Panc1 (cell line): ENCODE results near the gene CRTAC1. TPM values are rescaled to one million over a fixed set of nuclear protein-coding genes. Genes with fewer than 3 reads are reported as not detected.
A peak's percentile ranks its signal among the peaks of the same experiment; 100 is the strongest.

ENCODE experiments used
- ATAC-seq: fragments of 200-7000 bp; cut with Tn5 transposase; 2 replicates; pipeline ENCODE4 v1.9.1; 2020; ENCODE audit warnings: mild to moderate bottlenecking, moderate library complexity
- BruUV-seq: library from RNA; stranded (reverse); fragments of 400-500 nt; replicated peaks from 2 replicates; lab custom pipeline; 2021; lab: Mats Ljungman, UMichigan
- CTCF ChIA-PET: fragments of 300-600 bp; sonication (Branson Sonifier 250); formaldehyde crosslinking; loops from one replicate; lab custom pipeline; 2022; ENCODE audit warnings: antibody characterized with exemption; lab: Charles Lee
- POLR2A ChIA-PET: fragments of 300-600 bp; sonication (Branson Sonifier 250); formaldehyde crosslinking; loops from one replicate; lab custom pipeline; 2022; ENCODE audit warnings: antibody characterized with exemption; lab: Charles Lee
- DNase-seq: peaks from one replicate; pipeline ENCODE4 v3.0.0-alpha.2; 2010; ENCODE audit warnings: low read depth, low spot score
- H3K27ac ChIP-seq: 2 replicates; pipeline ENCODE4 v1.5.1; 2011; ENCODE audit warnings: mild to moderate bottlenecking, low read length, inconsistent platforms
- H3K27me3 ChIP-seq: fragments of 200-500 bp; sonication (Bioruptor generic); 2 replicates; pipeline ENCODE4 v1.6.0; 2014; ENCODE audit warnings: low read length, inconsistent platforms; ENCODE audit not compliant: control insufficient read depth, insufficient read depth
- H3K36me3 ChIP-seq: fragments of 200-500 bp; sonication (Bioruptor generic); 2 replicates; pipeline ENCODE4 v1.5.1; 2014; ENCODE audit warnings: inconsistent platforms, mild to moderate bottlenecking, low read length, moderate library complexity; ENCODE audit not compliant: control insufficient read depth, insufficient read depth
- H3K4me1 ChIP-seq: 2 replicates; pipeline ENCODE4 v1.5.1; 2011; ENCODE audit warnings: inconsistent platforms, mild to moderate bottlenecking, low read length, moderate library complexity; ENCODE audit not compliant: control insufficient read depth, insufficient read depth
- H3K4me3 ChIP-seq, 2 experiments: 2 replicates each; pipeline ENCODE4 v1.5.1; 2011 to 2012; ENCODE audit warnings: low read depth in 2 of 2, low read length in 2 of 2, mild to moderate bottlenecking in 2 of 2, inconsistent platforms in 1 of 2, moderate library complexity in 1 of 2
- H3K9me3 ChIP-seq: fragments of 200-500 bp; sonication (Bioruptor generic); 2 replicates; pipeline ENCODE4 v1.5.1; 2014; ENCODE audit warnings: low read depth, mild to moderate bottlenecking, inconsistent platforms, low read length, moderate library complexity; ENCODE audit not compliant: control insufficient read depth, insufficient read depth
- CTCF ChIP-seq: fragments of 450-650 bp; IDR thresholded peaks from 2 replicates; pipeline ENCODE4 v1.5.1; 2017; ENCODE audit warnings: mild to moderate bottlenecking
- POLR2AphosphoS5 ChIP-seq: IDR thresholded peaks from 2 replicates; pipeline ENCODE4 v1.6.1; 2012; ENCODE audit warnings: mild to moderate bottlenecking, low read depth, low read length, moderate library complexity
- REST ChIP-seq, 2 experiments: IDR thresholded peaks; 2 replicates each; pipeline ENCODE4 v1.6.1; 2011 to 2012; ENCODE audit warnings: low read depth in 2 of 2, control low read depth in 1 of 2, low read length in 1 of 2, mild to moderate bottlenecking in 1 of 2, moderate library complexity in 1 of 2; ENCODE audit not compliant: insufficient read depth in 1 of 2
- SIN3A ChIP-seq: IDR thresholded peaks from 2 replicates; pipeline ENCODE4 v1.6.1; 2012; ENCODE audit warnings: low read depth, mild to moderate bottlenecking, low read length, moderate library complexity, borderline replicate concordance; ENCODE audit not compliant: insufficient read depth
- TCF7L2 ChIP-seq: IDR thresholded peaks from 2 replicates; pipeline ENCODE4 v1.6.1; 2011; ENCODE audit warnings: mild to moderate bottlenecking, low read depth, low read length, inconsistent platforms
- in situ Hi-C: cut with HindIII; loops from 2 replicates; pipeline ENCODE4 v1.10.0; 2016; ENCODE audit warnings: low sequenced_read_pairs, low pct_unique_long_range_greater_than_20kb
- intact Hi-C: fragments of 100-400 bp; cut with micrococcal nuclease; formaldehyde crosslinking; loops from one replicate; pipeline ENCODE4 v1.10.0; 2022; ENCODE audit not compliant: unreplicated experiment
- total RNA-seq: library from RNA; stranded (reverse); gene quantifications from one replicate; pipeline ENCODE4 v1.2.1, GENCODE V29; 2021; ENCODE audit not compliant: unreplicated experiment

Gene CRTAC1
- total RNA-seq, 1 experiment from 2014 or later = 0.23 TPM

GRCh38 chr10:97991871-97992270 is 38.5 kb downstream of the CRTAC1 start:
- H3K27me3 ChIP-seq = peaks cover 33% of the 10 kb centered on the region
- DNase-seq = no peak
- no peak for ATAC-seq

GRCh38 chr10:97981816-97982215 is 48.6 kb downstream of the CRTAC1 start:
- ATAC-seq (no peak), DNase-seq (no peak)
- no peaks in the 10 kb centered on the region for H3K36me3 ChIP-seq
- POLR2A ChIA-PET = no interaction called here
- no TSS peak for BruUV-seq
- CTCF ChIA-PET = no interaction called here
- in situ Hi-C loops (no loop called here), intact Hi-C loops (no loop called here)
- H3K27ac ChIP-seq = no peak overlapping the region
- no peak overlapping the region for H3K4me3 ChIP-seq
- H3K4me1 ChIP-seq = no peaks in the 10 kb centered on the region
- TF ChIP-seq SIN3A (no peak), POLR2AphosphoS5 (no peak), REST (IDR thresholded peaks at IDR 0.05; ENCODE audit: insufficient read depth in 1 of 2, low read depth in 2 of 2, low read length in 1 of 2) (no peak), CTCF (no peak), TCF7L2 (no peak)
- peaks cover 60% of the 10 kb centered on the region for H3K27me3 ChIP-seq
- no peaks in the 10 kb centered on the region for H3K9me3 ChIP-seq

More at GRCh38 chr10:97991871-97992270, 38.5 kb downstream of the CRTAC1 start:
- TF ChIP-seq REST (IDR thresholded peaks at IDR 0.05; ENCODE audit: insufficient read depth in 1 of 2, low read depth in 2 of 2, low read length in 1 of 2) (peak; percentile 93), SIN3A (no peak)
- H3K27ac ChIP-seq = no peak overlapping the region
- H3K4me3 ChIP-seq = no peak overlapping the region
- intact Hi-C loops = no loop called here
- no peaks in the 10 kb centered on the region for H3K9me3 ChIP-seq
- in situ Hi-C loops = no loop called here
- H3K4me1 ChIP-seq = no peaks in the 10 kb centered on the region
- no TSS peak for BruUV-seq
- H3K36me3 ChIP-seq = no peaks in the 10 kb centered on the region
- CTCF ChIA-PET = no interaction called here
- POLR2A ChIA-PET = no interaction called here
